ENCODE measurements around the gene STK32B. TPM values are rescaled to one million over a fixed set of nuclear protein-coding genes. Genes with fewer than 3 reads are reported as not detected.

Gene STK32B
- total and polyA plus RNA-seq, 3 donors from 2014 or later = 17.5 to 29.7 (median 22.6) TPM

DNA sequence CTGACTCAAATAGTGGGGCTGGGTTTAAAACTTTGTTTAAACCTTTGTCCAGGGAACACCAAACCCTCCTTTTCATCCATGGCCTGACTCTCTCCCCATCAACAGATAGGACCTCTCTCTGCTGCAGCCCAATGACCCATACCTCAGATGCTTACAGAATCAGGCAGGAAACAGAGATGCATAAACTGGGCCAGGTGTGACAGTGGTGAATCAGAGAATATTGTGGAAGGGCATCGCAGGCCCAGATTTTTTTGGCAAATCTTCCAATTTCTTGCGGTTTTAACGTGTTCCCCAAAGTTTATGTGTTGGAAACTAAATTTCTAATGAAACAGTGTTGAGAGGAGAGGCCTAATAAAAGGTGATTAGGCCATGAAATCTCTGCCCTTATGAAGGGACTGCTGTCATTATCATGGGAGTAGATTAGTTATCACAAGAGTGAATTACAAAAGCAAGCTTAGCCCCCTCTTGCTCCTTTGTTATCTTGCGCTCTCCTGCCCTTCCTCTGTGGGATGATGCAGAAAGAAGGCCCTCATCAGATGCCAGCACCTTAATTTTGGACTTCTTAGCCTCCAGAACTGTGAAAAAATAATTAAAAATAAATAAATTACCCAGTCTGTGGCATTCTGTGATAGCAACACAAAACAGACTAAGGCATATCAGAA, 82.8 kb downstream of the STK32B start:
- TF ChIP-seq POLR2A (IDR thresholded peaks at IDR 0.05) = no peak
- TF ChIP-seq, protein P1, sequence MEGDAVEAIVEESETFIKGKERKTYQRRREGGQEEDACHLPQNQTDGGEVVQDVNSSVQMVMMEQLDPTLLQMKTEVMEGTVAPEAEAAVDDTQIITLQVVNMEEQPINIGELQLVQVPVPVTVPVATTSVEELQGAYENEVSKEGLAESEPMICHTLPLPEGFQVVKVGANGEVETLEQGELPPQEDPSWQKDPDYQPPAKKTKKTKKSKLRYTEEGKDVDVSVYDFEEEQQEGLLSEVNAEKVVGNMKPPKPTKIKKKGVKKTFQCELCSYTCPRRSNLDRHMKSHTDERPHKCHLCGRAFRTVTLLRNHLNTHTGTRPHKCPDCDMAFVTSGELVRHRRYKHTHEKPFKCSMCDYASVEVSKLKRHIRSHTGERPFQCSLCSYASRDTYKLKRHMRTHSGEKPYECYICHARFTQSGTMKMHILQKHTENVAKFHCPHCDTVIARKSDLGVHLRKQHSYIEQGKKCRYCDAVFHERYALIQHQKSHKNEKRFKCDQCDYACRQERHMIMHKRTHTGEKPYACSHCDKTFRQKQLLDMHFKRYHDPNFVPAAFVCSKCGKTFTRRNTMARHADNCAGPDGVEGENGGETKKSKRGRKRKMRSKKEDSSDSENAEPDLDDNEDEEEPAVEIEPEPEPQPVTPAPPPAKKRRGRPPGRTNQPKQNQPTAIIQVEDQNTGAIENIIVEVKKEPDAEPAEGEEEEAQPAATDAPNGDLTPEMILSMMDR (IDR thresholded peaks at IDR 0.05) = no peak
- Histone ChIP-seq H3K27me3 (no peaks in the 10 kb centered on the region), H3K4me3 (no peak overlapping the region), H3K27ac (no peak overlapping the region), H3K36me3 (ENCODE audit: low read depth, missing control alignments) (no peaks in the 10 kb centered on the region), H3K9me3 (no peaks in the 10 kb centered on the region), H3K4me1 (no peaks in the 10 kb centered on the region)
- DNase-seq = no peak
- intact Hi-C loops (cut with DNase I; ENCODE audit: low total_unique reads) = no loop called here
- 71 to 72% methylated on average over 4 of the region's 4 CpGs for WGBS, 2 donors

- intact Hi-C loops (cut with DNase I; ENCODE audit: low total_unique reads) = no loop called here
- Histone ChIP-seq H3K4me1 (no peaks in the 10 kb centered on the region), H3K4me3 (no peak overlapping the region), H3K36me3 (ENCODE audit: low read depth, missing control alignments) (no peaks in the 10 kb centered on the region), H3K27ac (no peak overlapping the region), H3K9me3 (no peaks in the 10 kb centered on the region), H3K27me3 (no peaks in the 10 kb centered on the region)
- TF ChIP-seq POLR2A (IDR thresholded peaks at IDR 0.05) = no peak
- TF ChIP-seq, protein P1 (IDR thresholded peaks at IDR 0.05) = no peak
- 88 to 89% methylated on average over 4 of the region's 4 CpGs for whole genome bisulfite sequencing, 2 donors
- no peak for DNase-seq
These were observed 83.3 kb downstream of the STK32B start for GRCh38 chr4:5134620-5135019.

DNA sequence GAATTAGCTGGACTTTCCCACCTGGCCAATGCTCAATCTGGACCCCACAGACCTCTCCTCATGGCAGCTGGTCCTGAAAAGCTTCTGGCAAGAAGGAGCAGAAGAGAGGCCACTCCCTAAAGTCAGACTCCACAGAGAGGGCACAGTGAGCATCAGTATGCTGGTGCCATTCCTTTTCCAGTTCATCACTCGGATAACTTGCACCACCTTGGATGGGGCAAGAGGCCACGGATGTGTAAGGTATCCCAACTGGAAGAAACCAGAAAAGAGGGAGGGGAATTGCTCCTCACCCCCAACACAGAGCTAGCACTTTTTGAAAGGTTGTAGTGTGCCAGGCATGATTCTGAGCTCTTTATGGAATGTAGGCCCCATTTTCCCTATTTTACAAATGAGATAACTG, 85.9 kb downstream of the STK32B start:
- no peak for DNase-seq
- intact Hi-C loops (cut with DNase I; ENCODE audit: low total_unique reads) = no loop called here
- H3K4me3 ChIP-seq = no peak overlapping the region

DNA sequence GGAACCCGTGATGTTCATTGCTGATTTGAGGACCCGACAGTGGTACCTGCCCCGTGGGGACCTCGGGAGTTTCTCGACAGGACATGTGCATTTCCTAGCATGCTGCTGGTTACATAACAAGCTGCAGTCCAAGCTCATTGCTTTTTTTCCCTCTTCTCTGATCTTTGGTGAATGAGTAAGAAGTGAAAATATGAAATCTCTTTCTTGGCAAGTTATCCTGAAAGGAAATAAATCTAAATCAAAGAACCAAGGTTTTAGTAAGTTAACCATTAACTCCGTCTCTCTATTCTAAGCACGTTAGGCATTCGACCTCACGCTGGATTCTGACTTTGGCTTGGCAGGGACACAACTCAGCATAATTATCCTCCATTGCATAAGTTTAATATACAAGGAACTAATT, 86.6 kb downstream of the STK32B start:
- Histone ChIP-seq H3K27ac (no peak overlapping the region), H3K36me3 (ENCODE audit: low read depth, missing control alignments) (no peaks in the 10 kb centered on the region), H3K9me3 (no peaks in the 10 kb centered on the region), H3K27me3 (no peaks in the 10 kb centered on the region), H3K4me3 (no peak overlapping the region), H3K4me1 (no peaks in the 10 kb centered on the region)
- no peak for DNase-seq
- intact Hi-C loops (cut with DNase I; ENCODE audit: low total_unique reads) = no loop called here
- no peak for TF ChIP-seq POLR2A (IDR thresholded peaks at IDR 0.05)
- 60 to 71% methylated on average over 9 of the region's 9 CpGs for WGBS, 2 donors

More for the DNA sequence above, 85.9 kb downstream of the STK32B start:
- H3K9me3 ChIP-seq = no peaks in the 10 kb centered on the region
- TF ChIP-seq, protein P1 (IDR thresholded peaks at IDR 0.05) = no peak
- TF ChIP-seq POLR2A (IDR thresholded peaks at IDR 0.05) = no peak
- no peaks in the 10 kb centered on the region for H3K27me3 ChIP-seq
- H3K27ac ChIP-seq = no peak overlapping the region
- no peaks in the 10 kb centered on the region for H3K36me3 ChIP-seq (ENCODE audit: low read depth, missing control alignments)
- no peaks in the 10 kb centered on the region for H3K4me1 ChIP-seq
- WGBS, 2 donors = 88 to 93% methylated on average over 2 of the region's 2 CpGs

- no peaks in the 10 kb centered on the region for H3K36me3 ChIP-seq (ENCODE audit: low read depth, missing control alignments)
- no peak overlapping the region for H3K4me3 ChIP-seq
- no peak for DNase-seq
- WGBS, 2 donors = 94 to 98% methylated on average over 3 of the region's 3 CpGs
- TF ChIP-seq, protein P1 (IDR thresholded peaks at IDR 0.05) = no peak
- no peak for TF ChIP-seq POLR2A (IDR thresholded peaks at IDR 0.05)
- H3K9me3 ChIP-seq = no peaks in the 10 kb centered on the region
- intact Hi-C loops (cut with DNase I; ENCODE audit: low total_unique reads) = no loop called here
- H3K4me1 ChIP-seq = no peaks in the 10 kb centered on the region
- no peak overlapping the region for H3K27ac ChIP-seq
- no peaks in the 10 kb centered on the region for H3K27me3 ChIP-seq
These were observed 87.1 kb downstream of the STK32B start for GRCh38 chr4:5138389-5138788.
